ENCODE measurements around the gene ACYP1. TPM values are rescaled to one million over a fixed set of nuclear protein-coding genes. Genes with fewer than 3 reads are reported as not detected.

ACYP1 gene
- total RNA-seq, 1 donor from 2014 or later: 10.4 TPM

GRCh38 chr14:75083271-75083670 lies 19.4 kb upstream of the ACYP1 start:
- TF ChIP-seq CTCF (IDR thresholded peaks at IDR 0.05): no peak
- H3K27me3 Mint-ChIP-seq (ENCODE audit: unreplicated experiment): no peaks in the 10 kb centered on the region
- H3K9me3 Mint-ChIP-seq (ENCODE audit: unreplicated experiment): no peaks in the 10 kb centered on the region
- peaks cover 39% of the 10 kb centered on the region for H3K36me3 Mint-ChIP-seq (ENCODE audit: unreplicated experiment)
- DNase-seq (ENCODE audit: extremely low spot score, unreplicated experiment): no peak
- no peak overlapping the region for H3K4me3 Mint-ChIP-seq (ENCODE audit: unreplicated experiment)
- H3K27ac Mint-ChIP-seq (ENCODE audit: unreplicated experiment): no peak overlapping the region
- peaks cover 7% of the 10 kb centered on the region for H3K4me1 Mint-ChIP-seq (ENCODE audit: unreplicated experiment)

- DNase-seq (ENCODE audit: extremely low spot score, unreplicated experiment): no peak
- Mint-ChIP-seq H3K4me1 (ENCODE audit: unreplicated experiment) (peaks cover 7% of the 10 kb centered on the region), H3K36me3 (ENCODE audit: unreplicated experiment) (peaks cover 29% of the 10 kb centered on the region), H3K9me3 (ENCODE audit: unreplicated experiment) (no peaks in the 10 kb centered on the region), H3K27ac (ENCODE audit: unreplicated experiment) (no peak overlapping the region), H3K4me3 (ENCODE audit: unreplicated experiment) (no peak overlapping the region), H3K27me3 (ENCODE audit: unreplicated experiment) (no peaks in the 10 kb centered on the region)
- TF ChIP-seq CTCF (IDR thresholded peaks at IDR 0.05): no peak
Observed at GRCh38 chr14:75081660-75082229, 17.9 kb upstream of the ACYP1 start.

- Mint-ChIP-seq H3K27ac (ENCODE audit: unreplicated experiment) (no peak overlapping the region), H3K36me3 (ENCODE audit: unreplicated experiment) (peaks cover 15% of the 10 kb centered on the region), H3K27me3 (ENCODE audit: unreplicated experiment) (peaks cover 4% of the 10 kb centered on the region), H3K4me1 (ENCODE audit: unreplicated experiment) (peaks cover 7% of the 10 kb centered on the region), H3K4me3 (ENCODE audit: unreplicated experiment) (no peak overlapping the region), H3K9me3 (ENCODE audit: unreplicated experiment) (no peaks in the 10 kb centered on the region)
- DNase-seq (ENCODE audit: extremely low spot score, unreplicated experiment): no peak
- TF ChIP-seq CTCF (IDR thresholded peaks at IDR 0.05): no peak
Observed at GRCh38 chr14:75079521-75079920, 15.7 kb upstream of the ACYP1 start.

GRCh38 chr14:75077794-75078193 lies 14.0 kb upstream of the ACYP1 start:
- Mint-ChIP-seq H3K36me3 (ENCODE audit: unreplicated experiment) (peaks cover 8% of the 10 kb centered on the region), H3K27ac (ENCODE audit: unreplicated experiment) (no peak overlapping the region), H3K9me3 (ENCODE audit: unreplicated experiment) (no peaks in the 10 kb centered on the region), H3K4me3 (ENCODE audit: unreplicated experiment) (no peak overlapping the region), H3K4me1 (ENCODE audit: unreplicated experiment) (peaks cover 7% of the 10 kb centered on the region), H3K27me3 (ENCODE audit: unreplicated experiment) (peaks cover 8% of the 10 kb centered on the region)
- DNase-seq (ENCODE audit: extremely low spot score, unreplicated experiment): no peak
- TF ChIP-seq CTCF (IDR thresholded peaks at IDR 0.05): no peak

GRCh38 chr14:75070383-75070782 lies 6.6 kb upstream of the ACYP1 start:
- H3K27ac Mint-ChIP-seq (ENCODE audit: unreplicated experiment): no peak overlapping the region
- peaks cover 9% of the 10 kb centered on the region for H3K27me3 Mint-ChIP-seq (ENCODE audit: unreplicated experiment)

More at GRCh38 chr14:75070383-75070782, 6.6 kb upstream of the ACYP1 start:
- H3K4me3 Mint-ChIP-seq (ENCODE audit: unreplicated experiment): no peak overlapping the region
- DNase-seq (ENCODE audit: extremely low spot score, unreplicated experiment): no peak
- no peaks in the 10 kb centered on the region for H3K36me3 Mint-ChIP-seq (ENCODE audit: unreplicated experiment)
- H3K9me3 Mint-ChIP-seq (ENCODE audit: unreplicated experiment): no peaks in the 10 kb centered on the region
- peaks cover 3% of the 10 kb centered on the region for H3K4me1 Mint-ChIP-seq (ENCODE audit: unreplicated experiment)
- no peak for TF ChIP-seq CTCF (IDR thresholded peaks at IDR 0.05)
